GM19023 (cell line): ENCODE measurements around the gene MRNIP.

Experiments
- ATAC-seq: cut with Tn5 transposase; IDR thresholded peaks from one replicate; pipeline ENCODE4 v1.9.1; 2021; ENCODE audit warnings: mild to moderate bottlenecking, moderate library complexity; ENCODE audit not compliant: unreplicated experiment

Gene MRNIP

GRCh38 chr5:179822444-179822990 is 36.1 kb downstream of the MRNIP start:
- no peak for ATAC-seq

DNA sequence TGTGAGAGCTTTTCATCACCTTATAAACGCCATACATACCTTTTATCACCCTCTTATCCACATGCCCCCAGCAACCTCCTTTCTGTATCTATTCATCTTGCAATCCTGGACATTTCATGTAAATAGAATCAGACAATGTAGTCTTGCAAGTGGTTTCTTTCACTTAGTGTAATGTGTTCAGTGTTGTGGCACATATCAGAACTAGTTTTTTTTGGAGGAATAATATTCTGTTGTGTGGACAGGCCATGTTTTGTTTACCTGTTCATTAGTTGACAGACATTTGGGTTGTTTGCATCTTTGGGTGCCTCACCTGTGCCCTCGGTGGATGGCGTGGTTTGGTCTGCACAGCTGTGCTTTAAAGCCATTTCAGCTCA is 36.6 kb downstream of the MRNIP start:
- ATAC-seq = no peak

DNA sequence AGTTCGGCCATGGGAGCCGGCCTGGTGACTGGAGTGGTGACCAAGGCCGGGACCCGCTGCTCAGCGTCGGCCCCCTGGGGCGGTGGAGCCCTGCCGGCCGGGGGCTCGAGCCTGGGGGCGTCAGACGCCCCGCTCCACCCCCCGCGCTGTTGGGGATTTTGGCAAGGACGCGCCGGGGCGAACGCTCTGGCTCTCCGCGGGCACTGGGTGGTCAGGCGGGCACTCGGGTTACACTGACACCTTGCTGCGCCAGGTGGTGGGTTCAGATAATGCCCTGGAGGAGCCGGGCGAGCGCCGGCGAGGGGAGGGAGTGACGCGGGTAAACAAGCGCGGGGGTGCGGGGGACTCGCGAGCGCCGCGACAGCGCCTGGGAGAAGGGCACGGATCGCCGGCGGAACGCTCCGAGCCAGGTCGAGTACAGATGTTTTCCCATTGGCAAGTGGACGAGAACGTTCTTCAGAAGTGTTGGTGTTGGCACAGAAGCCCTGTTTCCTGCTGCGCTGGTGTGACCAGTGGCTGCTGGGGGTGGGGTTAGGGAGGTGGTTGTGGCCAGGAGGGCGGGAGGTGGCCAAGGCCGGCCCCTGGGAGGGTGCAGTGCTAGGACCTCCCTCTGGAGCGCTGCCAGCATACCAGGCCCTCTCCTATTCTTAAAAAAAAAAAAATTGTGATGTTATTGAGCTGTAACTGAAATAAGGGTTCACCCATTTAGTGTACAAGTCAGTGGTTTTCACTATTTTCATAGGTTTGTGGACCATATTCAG is 37.1 kb downstream of the MRNIP start:
- peak; percentile 42 for ATAC-seq

DNA sequence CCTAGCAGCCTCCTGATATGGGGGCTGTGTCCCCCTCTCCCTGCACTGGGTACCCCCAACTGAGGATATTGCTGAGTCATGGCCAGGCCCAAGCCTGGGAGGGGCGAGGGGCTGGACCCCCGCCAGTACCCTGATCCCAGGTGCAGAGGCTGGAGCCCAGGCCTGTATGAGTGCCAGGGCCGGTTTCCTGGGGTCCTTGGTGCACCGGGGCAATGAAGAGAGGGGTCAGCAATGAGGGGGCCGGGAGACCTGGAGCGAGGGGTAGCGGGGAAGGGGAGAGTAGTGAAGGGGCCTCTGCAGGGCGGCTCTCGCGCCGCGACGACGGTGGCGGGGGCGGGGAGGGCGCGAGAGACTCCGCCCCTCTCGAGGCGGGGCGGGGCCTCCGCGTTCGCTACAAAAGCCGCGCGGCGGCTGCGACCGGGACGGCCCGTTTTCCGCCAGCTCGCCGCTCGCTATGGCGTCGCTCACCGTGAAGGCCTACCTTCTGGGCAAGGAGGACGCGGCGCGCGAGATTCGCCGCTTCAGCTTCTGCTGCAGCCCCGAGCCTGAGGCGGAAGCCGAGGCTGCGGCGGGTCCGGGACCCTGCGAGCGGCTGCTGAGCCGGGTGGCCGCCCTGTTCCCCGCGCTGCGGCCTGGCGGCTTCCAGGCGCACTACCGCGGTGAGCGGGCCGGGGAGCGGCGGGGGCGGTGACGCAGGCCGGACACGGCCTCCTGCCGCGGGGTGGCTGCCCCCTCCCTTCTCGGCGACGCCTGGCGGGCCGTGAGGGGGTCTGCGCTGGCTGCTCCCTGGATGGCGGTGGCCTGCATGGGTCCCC is 37.9 kb downstream of the MRNIP start, which contains the start of gene SQSTM1:
TSS of gene SQSTM1 (plus strand) at position 423 of the 815 bp plus-strand sequence. CDS start at position 455, 32 bp downstream.
- peak; percentile 41 for ATAC-seq

- ATAC-seq = no peak
Measured at GRCh38 chr5:179820127-179820482, 38.5 kb downstream of the MRNIP start.

DNA sequence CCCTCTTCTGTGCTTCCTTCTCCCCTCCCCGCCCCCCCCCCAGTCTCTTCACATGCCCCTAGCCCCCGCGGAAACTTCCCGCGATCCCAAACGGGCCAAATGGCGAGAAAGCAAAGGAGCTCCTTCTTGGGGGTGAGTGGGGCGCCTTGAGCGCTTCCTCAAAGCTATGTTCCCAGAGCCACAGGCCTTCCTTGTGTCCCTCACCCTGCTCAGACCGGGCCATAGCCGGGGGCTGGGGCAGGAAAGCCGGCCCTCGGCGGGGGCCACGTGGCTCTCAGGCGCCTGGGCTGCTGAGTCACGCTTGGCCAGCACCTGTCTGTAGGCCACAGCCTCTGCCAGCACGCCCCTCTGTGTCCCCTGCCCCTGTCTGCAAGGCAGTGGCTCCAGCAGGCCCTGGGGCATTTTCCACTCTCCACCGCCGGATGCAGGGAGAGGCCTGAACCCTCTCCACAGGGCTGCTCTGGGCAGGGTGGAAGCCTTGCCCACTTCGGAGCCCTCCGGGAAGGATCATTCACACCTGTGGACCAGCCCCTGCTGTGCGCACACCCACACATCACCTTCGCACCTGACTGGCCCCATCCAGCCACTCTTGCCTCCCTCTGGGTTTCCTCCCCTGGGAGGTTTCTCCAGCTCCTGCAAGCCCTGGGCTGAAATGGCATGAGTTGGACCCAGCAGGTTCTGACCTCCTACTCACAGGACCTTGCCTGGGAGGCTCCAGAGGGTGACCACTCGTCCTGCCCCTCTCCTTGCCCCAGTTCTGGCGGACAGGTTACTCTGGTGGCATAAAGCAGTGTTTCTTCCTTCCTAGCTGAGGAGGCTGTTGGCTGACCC is 39.1 kb downstream of the MRNIP start:
- no peak for ATAC-seq

GRCh38 chr5:179818746-179819295 is 39.8 kb downstream of the MRNIP start:
- peak; percentile 60 for ATAC-seq

- no peak for ATAC-seq
Measured at GRCh38 chr5:179817890-179818745, 40.5 kb downstream of the MRNIP start.

DNA sequence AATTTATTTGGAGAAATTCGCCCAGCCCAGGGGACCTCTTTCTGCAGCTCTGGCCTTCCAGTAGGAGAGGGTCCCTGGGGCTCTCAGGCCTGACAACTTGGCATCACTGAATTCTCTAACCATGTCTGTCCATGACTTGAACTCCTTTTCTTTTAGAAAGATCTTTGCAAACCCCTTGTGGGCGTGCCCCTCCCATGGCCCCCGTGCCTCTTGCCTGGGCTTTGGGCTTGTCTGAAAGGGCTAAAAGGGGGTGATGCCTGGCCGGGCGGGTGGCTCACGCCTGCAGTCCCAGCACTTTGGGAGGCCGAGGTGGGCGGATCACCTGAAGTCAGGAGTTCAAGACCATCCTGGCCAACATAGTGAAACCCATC is 41.2 kb downstream of the MRNIP start:
- no peak for ATAC-seq

- no peak for ATAC-seq
Measured at GRCh38 chr5:179816796-179817469, 41.7 kb downstream of the MRNIP start.

GRCh38 chr5:179816401-179816795 is 42.2 kb downstream of the MRNIP start:
- no peak for ATAC-seq

DNA sequence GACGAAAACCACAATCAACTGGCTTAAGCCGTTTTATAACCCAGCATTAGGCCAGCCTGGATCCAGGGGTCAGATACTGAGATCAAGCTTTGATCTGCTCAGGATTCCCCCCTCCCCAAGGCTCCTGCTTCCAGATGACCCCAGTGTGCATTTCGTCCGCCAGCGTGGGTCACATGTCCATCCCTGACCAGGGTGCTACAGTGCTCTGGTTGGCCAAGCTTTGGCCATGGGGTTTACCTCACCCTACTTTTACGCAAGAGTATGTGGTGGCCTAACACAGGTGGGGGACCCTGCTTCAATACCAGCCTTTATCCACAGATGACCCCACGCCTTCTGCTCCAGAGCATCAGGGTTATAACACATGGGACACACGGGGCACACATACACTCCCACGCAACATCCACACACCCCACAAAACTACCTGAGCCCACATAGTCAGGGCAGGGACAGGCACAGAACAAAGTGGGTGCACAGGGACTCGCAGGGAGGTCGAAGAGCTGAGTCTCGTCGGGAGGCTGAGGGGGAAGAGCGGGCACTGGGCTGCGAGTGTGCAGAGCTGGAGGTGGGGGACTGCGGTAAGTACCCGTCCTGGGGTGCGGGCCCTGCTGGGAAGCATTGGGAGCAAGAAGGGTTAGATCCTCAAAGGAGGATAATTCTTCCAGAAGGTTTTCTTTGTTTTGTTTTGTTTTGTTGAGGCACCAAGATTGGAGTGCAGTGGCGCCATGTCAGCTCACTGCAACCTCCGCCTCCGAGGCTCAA is 42.9 kb downstream of the MRNIP start:
- no peak for ATAC-seq

- no peak for ATAC-seq
Measured at GRCh38 chr5:179814090-179814489, 44.5 kb downstream of the MRNIP start.

GRCh38 chr5:179812997-179813607 is 45.5 kb downstream of the MRNIP start:
- ATAC-seq = no peak

- ATAC-seq = no peak
Measured at GRCh38 chr5:179812135-179812825, 46.3 kb downstream of the MRNIP start.

DNA sequence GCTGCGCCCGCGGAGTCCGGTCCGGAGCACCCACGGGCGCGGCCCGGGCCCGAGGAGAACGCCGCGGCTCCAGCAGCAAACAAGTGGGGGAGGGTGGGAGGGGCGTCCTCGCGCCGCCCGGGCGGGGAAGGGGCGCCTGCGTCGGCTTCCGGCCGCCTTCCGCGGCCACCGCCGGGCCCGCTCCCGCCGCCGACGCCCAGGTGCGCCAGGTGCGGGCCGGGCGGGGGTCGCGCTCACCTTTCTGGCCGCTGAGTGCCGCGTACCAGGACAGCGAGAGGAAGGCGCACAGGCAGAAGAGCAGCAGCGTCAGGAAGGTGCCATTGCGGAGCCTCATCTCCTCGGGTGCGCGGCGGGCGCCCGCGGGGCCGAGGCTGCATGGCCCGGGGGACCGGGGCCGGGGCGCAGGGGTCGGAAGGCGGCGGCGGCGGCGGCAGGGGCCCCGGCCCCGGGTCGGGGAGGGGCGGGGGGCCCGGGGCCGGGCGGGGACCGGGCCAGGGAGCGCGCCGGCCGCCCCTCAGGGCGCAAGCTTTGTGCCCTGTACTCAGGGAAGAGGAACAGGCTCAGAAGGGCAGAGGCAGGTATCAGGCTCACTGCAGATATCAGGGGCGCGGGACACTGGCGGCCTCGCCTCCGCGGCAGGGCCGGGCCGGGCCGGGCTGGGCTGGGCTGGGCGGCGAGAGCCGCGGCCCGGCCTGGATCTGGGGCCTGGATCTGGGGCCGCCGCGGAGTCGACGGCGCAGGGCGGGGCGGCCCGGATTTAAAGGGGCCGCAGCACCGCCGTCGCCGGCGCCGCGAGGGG is 52.2 kb downstream of the MRNIP start, which contains the start of gene MGAT4B:
TSS of gene MGAT4B (minus strand) at position 617 of the 799 bp plus-strand sequence. CDS start at position 334, 283 bp downstream.
- peak; percentile 74 for ATAC-seq
